Suprapubic skin (tissue), 4 donors: ENCODE measurements around the gene TTC28.

Experiments
- CTCF ChIP-seq, 2 donors: fragments of 200-600 bp in 1 of 2; fragments of 450-650 bp in 1 of 2; sonication (generic) in 1 of 2; IDR thresholded peaks; one replicate each; pipeline ENCODE4 v1.5.1; 2016 to 2019; ENCODE audit warnings: antibody characterized with exemption in 2 of 2, mild to moderate bottlenecking in 1 of 2, moderate library complexity in 1 of 2
- POLR2A ChIP-seq, 2 donors: fragments of 450-650 bp; IDR thresholded peaks; one replicate each; pipeline ENCODE4 v1.6.1; 2017; ENCODE audit warnings: antibody characterized with exemption in 2 of 2, mild to moderate bottlenecking in 2 of 2, moderate library complexity in 2 of 2
- POLR2AphosphoS5 ChIP-seq, 3 donors: sonication (generic); formaldehyde crosslinking; IDR thresholded peaks; one replicate each; pipeline ENCODE4 v1.6.1; 2017; ENCODE audit warnings: antibody characterized with exemption in 3 of 3

- TF ChIP-seq CTCF (IDR thresholded peaks at IDR 0.05) (no peak), POLR2AphosphoS5 (IDR thresholded peaks at IDR 0.05) (no peak), POLR2A (IDR thresholded peaks at IDR 0.05) (no peak)
Measured at GRCh38 chr22:28462901-28463300, 216.7 kb downstream of the TTC28 start.
